Retinal pigment epithelial cell (primary cell): Measurements from ENCODE around the gene TARBP1.

Experiments
- DNase-seq: peaks from one replicate; pipeline ENCODE4 v3.0.0-alpha.2; 2010; ENCODE audit warnings: low read depth
- H3K4me3 ChIP-seq: 2 replicates; pipeline ENCODE4 v1.5.1; 2011; ENCODE audit warnings: mild to moderate bottlenecking, low read length, control low read depth, moderate library complexity
- CTCF ChIP-seq: conservative IDR thresholded peaks from 2 replicates; pipeline ENCODE4 v1.5.1; 2011; ENCODE audit warnings: low read depth, low read length, control low read depth, inconsistent platforms

TARBP1 gene

DNA sequence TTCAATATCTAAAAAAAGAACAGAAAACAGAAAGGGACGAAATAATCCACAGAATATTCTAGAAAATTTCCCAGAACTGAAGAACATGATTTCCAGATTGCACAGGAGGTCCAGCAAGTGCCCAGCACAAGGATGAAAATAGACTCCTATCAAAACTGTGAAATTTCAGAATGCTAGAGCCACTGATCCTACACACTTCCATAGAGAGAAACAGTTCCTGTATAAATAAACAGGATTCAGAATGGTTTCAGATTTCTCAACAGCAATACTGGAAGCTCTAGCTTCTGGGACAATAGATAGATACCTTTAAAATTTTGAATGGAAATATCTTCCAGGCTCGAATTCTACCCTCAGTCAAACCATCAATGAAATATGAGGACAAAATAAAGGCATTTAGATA is 4.6 kb downstream of the TARBP1 start:
- DNase-seq, result no peak
- no peak overlapping the region for H3K4me3 ChIP-seq
- TF ChIP-seq CTCF, result no peak

GRCh38 chr1:234473118-234473517 is 5.9 kb downstream of the TARBP1 start:
- no peak for TF ChIP-seq CTCF
- H3K4me3 ChIP-seq, result no peak overlapping the region
- no peak for DNase-seq

GRCh38 chr1:234469376-234469775 is 9.6 kb downstream of the TARBP1 start:
- no peak for TF ChIP-seq CTCF
- H3K4me3 ChIP-seq, result no peak overlapping the region
- no peak for DNase-seq

GRCh38 chr1:234468580-234468979 is 10.4 kb downstream of the TARBP1 start:
- no peak for DNase-seq
- H3K4me3 ChIP-seq, result no peak overlapping the region
- no peak for TF ChIP-seq CTCF

DNA sequence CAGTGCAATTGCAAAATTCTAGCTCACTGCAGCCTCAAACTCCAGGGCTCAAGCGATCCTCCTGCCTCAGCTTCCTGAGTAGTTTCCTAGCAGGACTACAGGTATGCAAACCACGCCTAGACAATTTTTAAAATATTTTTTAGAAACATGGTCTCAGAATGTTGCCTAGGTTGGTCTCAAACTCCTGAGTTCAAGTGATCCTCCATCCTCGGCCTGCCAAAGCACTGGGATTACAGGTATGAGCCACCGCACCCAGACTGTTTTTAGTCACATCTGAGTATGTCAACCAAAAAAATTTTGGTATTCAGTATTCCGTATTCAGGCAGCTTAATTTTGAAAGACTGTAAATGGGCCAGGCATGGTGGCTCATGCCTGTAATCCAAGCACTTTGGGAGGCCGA is 11.2 kb downstream of the TARBP1 start:
- H3K4me3 ChIP-seq, result no peak overlapping the region
- no peak for DNase-seq
- no peak for TF ChIP-seq CTCF

- DNase-seq, result no peak
- no peak for TF ChIP-seq CTCF
Observed at GRCh38 chr1:234466945-234467344, 12.0 kb downstream of the TARBP1 start.

DNA sequence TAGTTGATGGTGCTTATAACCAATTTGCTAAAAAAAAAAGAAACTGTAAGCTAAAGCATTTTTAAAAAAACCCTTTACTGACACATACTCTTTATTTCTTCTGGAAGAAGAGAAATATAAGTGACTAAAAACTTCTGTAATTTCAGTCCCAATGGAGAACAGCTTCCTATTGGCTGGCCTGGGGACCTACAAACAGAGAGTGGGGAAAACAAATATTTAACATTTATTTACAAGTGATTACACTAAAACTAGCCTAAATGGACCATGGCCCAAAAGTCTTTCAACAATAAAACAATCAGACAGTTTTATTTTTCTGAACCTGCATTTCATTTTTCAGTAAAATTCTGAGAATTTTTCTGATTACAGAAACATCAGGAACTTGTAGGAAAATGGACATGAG is 15.2 kb downstream of the TARBP1 start:
- no peak for TF ChIP-seq CTCF
- no peak for DNase-seq
- H3K4me3 ChIP-seq, result no peak overlapping the region

More at GRCh38 chr1:234466945-234467344, 12.0 kb downstream of the TARBP1 start:
- no peak overlapping the region for H3K4me3 ChIP-seq
